HG03354 (cell line): ENCODE results near the gene NPNT.

Experiments used
- ATAC-seq: cut with Tn5 transposase; IDR thresholded peaks from one replicate; pipeline ENCODE4 v1.9.1; 2021; ENCODE audit warnings: mild to moderate bottlenecking; ENCODE audit not compliant: unreplicated experiment, poor library complexity, severe bottlenecking

The NPNT gene

GRCh38 chr4:106010761-106011160, 115.5 kb downstream of the NPNT start:
- no peak for ATAC-seq

DNA sequence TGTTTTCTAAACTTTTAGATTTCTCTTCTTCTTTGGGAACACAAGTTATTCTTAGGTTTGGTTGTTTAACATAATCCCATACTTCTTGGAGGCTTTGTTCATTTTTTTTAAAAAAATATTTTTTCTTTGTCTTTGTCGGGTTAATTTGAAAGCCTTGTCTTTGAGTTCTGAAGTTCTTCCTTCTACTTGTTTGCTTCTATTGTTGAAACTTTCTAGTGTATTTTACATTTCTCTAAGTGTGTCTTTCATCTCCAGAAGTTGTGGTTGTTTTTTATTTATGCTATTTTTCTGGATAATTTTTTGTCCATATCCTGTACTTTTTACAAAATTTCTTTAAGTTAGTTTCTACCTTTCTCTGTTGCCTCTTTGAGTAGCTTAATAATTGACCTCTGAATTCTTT, 116.1 kb downstream of the NPNT start:
- no peak for ATAC-seq

DNA sequence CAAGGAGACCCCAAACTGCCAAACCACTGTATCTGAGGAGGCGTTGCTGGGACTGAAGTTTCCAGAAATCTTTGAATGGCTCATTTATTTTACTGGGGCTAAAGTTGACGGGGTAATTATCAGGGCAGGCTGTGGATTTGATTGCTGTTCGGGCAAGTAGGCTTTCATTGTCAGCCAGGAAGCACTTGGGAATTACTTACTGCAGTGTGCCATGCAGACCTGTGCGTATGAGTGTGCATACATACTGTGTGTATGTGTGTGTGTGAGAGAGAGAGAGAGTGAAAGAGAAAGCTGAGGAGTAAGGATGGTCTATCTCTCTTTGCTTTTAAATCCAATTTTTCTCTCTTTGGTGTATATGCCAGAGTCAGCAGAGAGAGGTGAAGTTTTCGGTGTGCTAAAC, 122.7 kb downstream of the NPNT start:
- no peak for ATAC-seq

- ATAC-seq = no peak
Measured at GRCh38 chr4:106019771-106020170, 124.5 kb downstream of the NPNT start.
